Measurements from ENCODE around the gene LRP1B.

Gene LRP1B

GRCh38 chr2:142131010-142131669, at the start of gene LRP1B:
TSS of gene LRP1B (minus strand) at chr2:142131016. CDS start at chr2:142130729, 287 bp downstream.
- DNase-seq: no peak

GRCh38 chr2:142179686-142180085, 48.9 kb upstream of the LRP1B start:
- DNase-seq: no peak

- DNase-seq: no peak
These were observed 47.8 kb upstream of the LRP1B start for GRCh38 chr2:142178604-142179003.

- DNase-seq: no peak
These were observed 46.1 kb upstream of the LRP1B start for GRCh38 chr2:142176941-142177340.

GRCh38 chr2:142175813-142176338, 45.1 kb upstream of the LRP1B start:
- no peak for DNase-seq

- DNase-seq: no peak
These were observed 43.4 kb upstream of the LRP1B start for GRCh38 chr2:142174176-142174575.

GRCh38 chr2:142170847-142171246, 40.0 kb upstream of the LRP1B start:
- no peak for DNase-seq

GRCh38 chr2:142165790-142166189, 35.0 kb upstream of the LRP1B start:
- DNase-seq: peak; percentile 2

- no peak for DNase-seq
These were observed 22.8 kb upstream of the LRP1B start for GRCh38 chr2:142153601-142154000.

GRCh38 chr2:142150453-142150852, 19.6 kb upstream of the LRP1B start:
- DNase-seq: no peak

GRCh38 chr2:142144547-142144946, 13.7 kb upstream of the LRP1B start:
- DNase-seq: no peak

GRCh38 chr2:142142595-142142994, 11.8 kb upstream of the LRP1B start:
- no peak for DNase-seq

GRCh38 chr2:142140434-142140845, 9.6 kb upstream of the LRP1B start:
- peak; percentile 46 for DNase-seq

- no peak for DNase-seq
These were observed 8.6 kb upstream of the LRP1B start for GRCh38 chr2:142139384-142139783.

GRCh38 chr2:142136571-142136970, 5.8 kb upstream of the LRP1B start:
- DNase-seq: no peak

GRCh38 chr2:142134911-142135310, 4.1 kb upstream of the LRP1B start:
- DNase-seq: no peak

- no peak for DNase-seq
These were observed 456 bp downstream of the LRP1B start for GRCh38 chr2:142130111-142131009.

- DNase-seq: no peak
These were observed 2.7 kb downstream of the LRP1B start for GRCh38 chr2:142128105-142128504.

GRCh38 chr2:142127248-142127647, 3.6 kb downstream of the LRP1B start:
- no peak for DNase-seq

- DNase-seq: no peak
These were observed 6.1 kb downstream of the LRP1B start for GRCh38 chr2:142124706-142125105.

GRCh38 chr2:142119347-142119746, 11.5 kb downstream of the LRP1B start:
- no peak for DNase-seq

GRCh38 chr2:142112757-142113221, 18.0 kb downstream of the LRP1B start:
- DNase-seq: no peak

- no peak for DNase-seq
These were observed 26.6 kb downstream of the LRP1B start for GRCh38 chr2:142104134-142104758.
